PC-3 (cell line): ENCODE data around the gene DQX1. TPM values are rescaled to one million over a fixed set of nuclear protein-coding genes. Genes with fewer than 3 reads are reported as not detected.

Experiments
- ATAC-seq: fragments of 200-7000 bp; cut with Tn5 transposase; 2 replicates; pipeline ENCODE4 v1.9.1; 2020; ENCODE audit warnings: mild to moderate bottlenecking, moderate library complexity
- BruUV-seq: library from RNA; stranded (reverse); fragments of 400-500 nt; replicated peaks from 2 replicates; lab custom pipeline; 2021; lab: Mats Ljungman, UMichigan
- CTCF ChIA-PET: fragments of 300-600 bp; sonication (Branson Sonifier 250); formaldehyde crosslinking; loops from one replicate; lab custom pipeline; 2022; ENCODE audit warnings: antibody characterized with exemption; lab: Charles Lee
- POLR2A ChIA-PET: fragments of 300-600 bp; sonication (Branson Sonifier 250); formaldehyde crosslinking; loops from one replicate; lab custom pipeline; 2022; ENCODE audit warnings: antibody characterized with exemption; ENCODE audit not compliant: unreplicated experiment; lab: Charles Lee
- DNase-seq: peaks from one replicate; pipeline ENCODE4 v3.0.0-alpha.2; 2015
- H2AFZ ChIP-seq: fragments of 300-600 bp; sonication (generic); 2 replicates; pipeline ENCODE4 v1.6.0; 2016; ENCODE audit warnings: antibody characterized with exemption, low read length
- H3F3A ChIP-seq: fragments of 300-600 bp; sonication (generic); one replicate; pipeline ENCODE4 v1.6.0; 2017; ENCODE audit warnings: antibody characterized with exemption, low read length, control low read depth, mild to moderate bottlenecking; ENCODE audit not compliant: unreplicated experiment
- H3K27ac ChIP-seq: fragments of 300-600 bp; sonication (generic); 2 replicates; pipeline ENCODE4 v1.5.1; 2016; ENCODE audit warnings: mild to moderate bottlenecking, low read length
- H3K27me3 ChIP-seq: fragments of 300-600 bp; sonication (generic); 2 replicates; pipeline ENCODE4 v1.6.1; 2016; ENCODE audit warnings: low read length, mixed read lengths
- H3K36me3 ChIP-seq: fragments of 300-600 bp; sonication (generic); 2 replicates; pipeline ENCODE4 v1.6.1; 2016; ENCODE audit warnings: low read depth, mixed run types, low read length, mixed read lengths
- H3K4me1 ChIP-seq: fragments of 300-600 bp; sonication (generic); 2 replicates; pipeline ENCODE4 v1.5.1; 2016; ENCODE audit warnings: low read length; ENCODE audit not compliant: insufficient read depth
- H3K4me2 ChIP-seq: fragments of 300-600 bp; sonication (generic); 2 replicates; pipeline ENCODE4 v1.6.0; 2016; ENCODE audit warnings: low read length
- H3K4me3 ChIP-seq: fragments of 300-600 bp; sonication (generic); 2 replicates; pipeline ENCODE4 v1.5.1; 2016; ENCODE audit warnings: mild to moderate bottlenecking, low read length, mixed read lengths
- H3K79me2 ChIP-seq: fragments of 300-600 bp; sonication (generic); 2 replicates; pipeline ENCODE4 v1.6.1; 2017; ENCODE audit warnings: low read length, mixed read lengths
- H3K9ac ChIP-seq: fragments of 300-600 bp; sonication (generic); 2 replicates; pipeline ENCODE4 v1.6.0; 2016; ENCODE audit warnings: mild to moderate bottlenecking, low read length
- H3K9me2 ChIP-seq: fragments of 300-600 bp; sonication (generic); replicated peaks from 2 replicates; pipeline ENCODE4 v1.6.1; 2016; ENCODE audit warnings: mixed run types, low read length, mixed read lengths
- H3K9me3 ChIP-seq: fragments of 300-600 bp; sonication (generic); 2 replicates; pipeline ENCODE4 v1.6.1; 2016; ENCODE audit warnings: low read length, mixed read lengths
- H4K20me1 ChIP-seq: fragments of 300-600 bp; sonication (generic); 2 replicates; pipeline ENCODE4 v1.6.1; 2016; ENCODE audit warnings: low read length, mixed read lengths
- EZH2 ChIP-seq: fragments of 300-600 bp; sonication (generic); IDR thresholded peaks from one replicate; pipeline ENCODE4 v1.6.1; 2017; ENCODE audit warnings: antibody characterized with exemption, mild to moderate bottlenecking, low read length; ENCODE audit not compliant: unreplicated experiment
- EZH2phosphoT487 ChIP-seq: fragments of 300-600 bp; sonication (generic); IDR thresholded peaks from 2 replicates; pipeline ENCODE4 v1.6.1; 2018; ENCODE audit warnings: mild to moderate bottlenecking, antibody characterized with exemption, low read length, borderline replicate concordance
- intact Hi-C: fragments of 100-400 bp; cut with micrococcal nuclease; formaldehyde crosslinking; loops from 2 replicates; pipeline ENCODE4 v1.9.0; 2023
- total RNA-seq: library from RNA; depleted of rRNA; stranded (reverse); fragments of >200 nt; gene quantifications from 2 replicates; pipeline ENCODE4 v1.2.3, GENCODE V29; 2014
- TF ChIP-seq, protein P1 (sequence below): fragments of 300-600 bp; sonication (generic); conservative IDR thresholded peaks from 2 replicates; pipeline ENCODE4 v1.5.1; 2017; ENCODE audit warnings: antibody characterized with exemption, low read depth, mild to moderate bottlenecking, low read length

DQX1 gene
- total RNA-seq, 1 experiment from 2014 or later = 0.07 TPM

DNA sequence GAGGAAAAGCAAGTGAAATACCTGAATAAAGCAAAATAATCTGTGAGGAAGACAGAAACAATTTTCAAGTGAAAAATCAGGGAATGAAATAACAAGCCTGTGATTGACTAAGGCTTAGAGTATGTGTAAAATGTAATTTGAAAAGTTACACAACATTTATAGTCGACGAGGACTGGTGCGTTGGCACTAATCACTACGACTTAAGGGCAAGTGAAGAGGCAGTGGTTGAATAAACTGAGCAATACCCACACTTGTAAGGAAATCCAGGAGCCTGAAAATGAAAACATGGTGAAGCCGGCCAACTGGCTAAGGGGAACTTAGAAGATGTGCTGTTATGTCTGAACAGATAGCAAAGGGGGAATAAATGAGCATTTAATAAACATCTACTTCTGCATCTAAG, 41.9 kb upstream of the DQX1 start:
- peak overlapping the region; percentile 28; the same call in 1 of the 2 replicates for H2AFZ ChIP-seq
- TF ChIP-seq EZH2phosphoT487 (no peak), EZH2 (no peak)
- TF ChIP-seq, protein P1, sequence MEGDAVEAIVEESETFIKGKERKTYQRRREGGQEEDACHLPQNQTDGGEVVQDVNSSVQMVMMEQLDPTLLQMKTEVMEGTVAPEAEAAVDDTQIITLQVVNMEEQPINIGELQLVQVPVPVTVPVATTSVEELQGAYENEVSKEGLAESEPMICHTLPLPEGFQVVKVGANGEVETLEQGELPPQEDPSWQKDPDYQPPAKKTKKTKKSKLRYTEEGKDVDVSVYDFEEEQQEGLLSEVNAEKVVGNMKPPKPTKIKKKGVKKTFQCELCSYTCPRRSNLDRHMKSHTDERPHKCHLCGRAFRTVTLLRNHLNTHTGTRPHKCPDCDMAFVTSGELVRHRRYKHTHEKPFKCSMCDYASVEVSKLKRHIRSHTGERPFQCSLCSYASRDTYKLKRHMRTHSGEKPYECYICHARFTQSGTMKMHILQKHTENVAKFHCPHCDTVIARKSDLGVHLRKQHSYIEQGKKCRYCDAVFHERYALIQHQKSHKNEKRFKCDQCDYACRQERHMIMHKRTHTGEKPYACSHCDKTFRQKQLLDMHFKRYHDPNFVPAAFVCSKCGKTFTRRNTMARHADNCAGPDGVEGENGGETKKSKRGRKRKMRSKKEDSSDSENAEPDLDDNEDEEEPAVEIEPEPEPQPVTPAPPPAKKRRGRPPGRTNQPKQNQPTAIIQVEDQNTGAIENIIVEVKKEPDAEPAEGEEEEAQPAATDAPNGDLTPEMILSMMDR = no peak
- H3K4me2 ChIP-seq = peak overlapping the region; percentile 52
- H3K27me3 ChIP-seq = no peaks in the 10 kb centered on the region
- H3K9me3 ChIP-seq = no peaks in the 10 kb centered on the region
- H4K20me1 ChIP-seq = no peaks in the 10 kb centered on the region
- H3F3A ChIP-seq = no peaks in the 10 kb centered on the region
- DNase-seq (peak; percentile 64), ATAC-seq (no peak)
- ChIA-PET CTCF (no interaction called here), POLR2A (no interaction called here)
- H3K27ac ChIP-seq = peak overlapping the region; percentile 28
- BruUV-seq = no TSS peak
- H3K79me2 ChIP-seq = no peaks in the 10 kb centered on the region
- no peaks in the 10 kb centered on the region for H3K36me3 ChIP-seq
- H3K4me1 ChIP-seq = peaks cover 23% of the 10 kb centered on the region
- intact Hi-C loops = no loop called here
- H3K4me3 ChIP-seq = no peak overlapping the region
- H3K9ac ChIP-seq = no peak overlapping the region
- no peaks in the 10 kb centered on the region for H3K9me2 ChIP-seq

DNA sequence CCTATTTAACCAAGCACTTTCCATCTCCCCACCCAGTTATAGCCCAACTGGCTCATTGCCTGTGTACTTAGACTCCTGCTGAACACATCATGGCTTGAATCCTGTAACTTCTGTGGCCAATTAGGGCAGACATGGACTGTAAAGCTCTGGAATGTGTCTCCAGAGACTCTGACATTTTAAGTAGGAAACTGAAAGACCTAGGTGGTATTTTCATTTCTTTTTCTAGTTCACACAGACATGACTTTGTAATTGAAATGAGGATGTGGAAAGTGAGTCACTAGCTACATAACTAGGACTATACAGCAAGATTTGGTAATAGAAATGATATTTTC, 40.7 kb upstream of the DQX1 start:
- Histone ChIP-seq H3K4me1 (peaks cover 23% of the 10 kb centered on the region), H3K79me2 (no peaks in the 10 kb centered on the region), H3K9ac (no peak overlapping the region), H3K9me3 (no peaks in the 10 kb centered on the region), H3K4me3 (no peak overlapping the region), H3K27ac (no peak overlapping the region), H3K36me3 (no peaks in the 10 kb centered on the region), H3K9me2 (no peaks in the 10 kb centered on the region), H3K4me2 (no peak overlapping the region), H2AFZ (no peak overlapping the region), H3K27me3 (no peaks in the 10 kb centered on the region), H4K20me1 (no peaks in the 10 kb centered on the region), H3F3A (no peaks in the 10 kb centered on the region)
- CTCF ChIA-PET = no interaction called here
- peak; percentile 51 for DNase-seq
- POLR2A ChIA-PET = no interaction called here
- intact Hi-C loops = no loop called here
- ATAC-seq = no peak
- TF ChIP-seq, protein P1 = no peak
- TF ChIP-seq EZH2phosphoT487 = no peak
- TF ChIP-seq EZH2 = no peak
- BruUV-seq = no TSS peak

DNA sequence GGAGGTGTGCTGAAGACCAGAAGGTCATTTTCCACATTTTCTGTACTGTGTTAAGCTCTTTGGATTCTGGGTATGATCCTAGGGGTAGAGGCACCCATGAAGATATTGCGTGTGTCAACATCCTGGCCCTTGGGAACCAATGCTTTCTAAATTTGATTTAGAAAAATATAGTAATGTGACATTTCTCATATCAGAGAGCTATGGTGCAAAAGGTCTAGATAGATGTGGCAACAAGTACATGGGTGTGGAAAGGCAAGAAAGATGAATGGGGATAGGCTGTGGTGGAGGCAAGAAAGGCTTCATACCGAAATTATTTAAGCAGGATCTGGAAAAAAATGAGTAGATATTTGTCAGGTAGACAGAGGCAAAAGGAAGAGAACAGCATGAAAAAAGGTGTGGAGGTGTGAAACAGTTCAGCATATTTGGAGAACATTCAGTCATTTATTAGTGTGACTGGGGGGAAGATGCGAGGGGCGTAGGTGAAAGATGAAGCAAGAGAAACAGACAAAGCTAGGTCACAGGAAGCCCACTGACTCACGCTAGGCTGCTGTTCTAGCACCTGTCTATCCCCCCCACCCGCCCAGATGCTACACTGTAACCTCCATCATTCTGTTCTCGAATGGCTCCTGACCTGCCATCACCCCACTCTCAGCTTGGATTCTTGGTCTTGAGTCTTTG, 40.2 kb upstream of the DQX1 start:
- DNase-seq (no peak), ATAC-seq (no peak)
- POLR2A ChIA-PET = no interaction called here
- no peaks in the 10 kb centered on the region for H3K79me2 ChIP-seq
- CTCF ChIA-PET = no interaction called here
- no peak overlapping the region for H3K4me2 ChIP-seq
- H4K20me1 ChIP-seq = no peaks in the 10 kb centered on the region
- no peak overlapping the region for H3K9ac ChIP-seq
- H3F3A ChIP-seq = no peaks in the 10 kb centered on the region
- no peaks in the 10 kb centered on the region for H3K9me2 ChIP-seq
- H3K27ac ChIP-seq = no peak overlapping the region
- intact Hi-C loops = no loop called here
- no peak overlapping the region for H3K4me3 ChIP-seq
- H3K36me3 ChIP-seq = no peaks in the 10 kb centered on the region
- no TSS peak for BruUV-seq
- H3K4me1 ChIP-seq = peaks cover 23% of the 10 kb centered on the region
- H2AFZ ChIP-seq = no peak overlapping the region
- H3K27me3 ChIP-seq = no peaks in the 10 kb centered on the region
- H3K9me3 ChIP-seq = no peaks in the 10 kb centered on the region
- TF ChIP-seq EZH2phosphoT487 (no peak), EZH2 (no peak)
- TF ChIP-seq, protein P1 = no peak
